KMS-11 (cell line): ENCODE results near the gene SUMO2.
"Not testable (repeated sequence)": the region's sequence is repeated elsewhere in the genome, so short reads cannot be mapped to it uniquely, and the experiment has no call there.

Source experiments
- H2AFZ ChIP-seq: fragments of 200-600 bp; sonication (generic); 2 replicates; pipeline ENCODE4 v1.6.1; 2016; ENCODE audit warnings: antibody characterized with exemption, mixed run types, low read depth
- H3K27ac ChIP-seq: fragments of 200-600 bp; sonication (generic); 2 replicates; pipeline ENCODE4 v1.6.1; 2016; ENCODE audit warnings: mild to moderate bottlenecking, mixed run types
- H3K27me3 ChIP-seq: fragments of 200-600 bp; sonication (generic); 2 replicates; pipeline ENCODE4 v1.6.1; 2017; ENCODE audit warnings: mild to moderate bottlenecking, low read depth, mixed run types, moderate library complexity; ENCODE audit not compliant: insufficient read depth
- H3K36me3 ChIP-seq: fragments of 200-600 bp; sonication (generic); 2 replicates; pipeline ENCODE4 v1.6.1; 2017; ENCODE audit warnings: mild to moderate bottlenecking, mixed run types; ENCODE audit not compliant: insufficient read depth
- H3K4me1 ChIP-seq: fragments of 200-600 bp; sonication (generic); 2 replicates; pipeline ENCODE4 v1.6.1; 2016; ENCODE audit warnings: mild to moderate bottlenecking, low read depth, mixed run types; ENCODE audit not compliant: poor library complexity, severe bottlenecking
- H3K4me2 ChIP-seq: fragments of 200-600 bp; sonication (generic); 2 replicates; pipeline ENCODE4 v1.7.0; 2016; ENCODE audit warnings: mild to moderate bottlenecking, mixed run types
- H3K4me3 ChIP-seq: fragments of 200-600 bp; sonication (generic); IDR thresholded peaks from 2 replicates; pipeline ENCODE4 v1.6.1; 2017; ENCODE audit warnings: low read depth, low read length, mixed read lengths; ENCODE audit not compliant: insufficient read depth
- H3K79me2 ChIP-seq: fragments of 200-600 bp; sonication (generic); 2 replicates; pipeline ENCODE4 v1.6.1; 2016; ENCODE audit warnings: low read depth, mixed run types; ENCODE audit not compliant: insufficient read depth
- H3K9ac ChIP-seq: fragments of 200-600 bp; sonication (generic); 2 replicates; pipeline ENCODE4 v1.6.1; 2016; ENCODE audit warnings: mild to moderate bottlenecking, mixed run types
- H4K20me1 ChIP-seq: fragments of 200-600 bp; sonication (generic); 2 replicates; pipeline ENCODE4 v1.6.1; 2016; ENCODE audit warnings: mild to moderate bottlenecking, mixed run types; ENCODE audit not compliant: insufficient read depth
- TF ChIP-seq, protein P1 (sequence below): fragments of 200-600 bp; sonication (generic); conservative IDR thresholded peaks from 2 replicates; pipeline ENCODE4 v1.6.1; 2017; ENCODE audit warnings: low read depth, mild to moderate bottlenecking, antibody characterized with exemption, low read length, moderate library complexity, mixed read lengths

SUMO2 gene

DNA sequence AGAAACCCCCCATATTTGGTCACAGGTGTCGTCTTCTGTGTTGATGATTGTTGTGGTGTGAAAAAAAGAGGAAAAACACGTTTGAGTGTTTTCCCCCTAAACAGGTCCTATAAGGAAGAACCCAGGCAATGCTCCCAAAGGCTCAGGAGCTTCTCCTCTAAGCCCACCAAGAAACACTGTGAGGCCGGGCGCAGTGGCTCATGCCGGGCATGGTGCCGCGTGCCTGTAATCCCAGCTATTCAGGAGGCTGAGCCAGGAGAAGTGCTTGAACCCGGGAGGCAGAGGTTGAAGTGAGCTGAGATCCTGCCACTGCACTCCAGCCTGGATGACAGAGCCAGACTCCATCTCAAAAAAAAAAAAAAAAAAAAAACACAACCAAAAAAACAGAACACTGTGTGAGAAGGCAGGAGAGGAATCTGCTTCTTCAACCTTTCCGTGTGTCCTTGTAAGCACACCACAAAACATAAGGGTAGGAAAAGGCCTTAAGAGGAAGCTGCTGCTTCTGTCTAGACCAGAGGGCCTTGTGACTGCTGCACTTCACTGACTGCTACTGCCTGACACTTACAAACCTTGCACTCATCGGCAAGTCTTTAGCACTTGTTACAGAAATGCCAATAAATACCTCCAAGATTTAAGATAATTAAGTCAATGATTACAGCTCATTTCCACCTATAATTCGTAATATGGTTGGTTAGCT lies 37.8 kb downstream of the SUMO2 start:
- peaks cover 17% of the 10 kb centered on the region for H3K4me1 ChIP-seq
- peaks cover 5% of the 10 kb centered on the region for H4K20me1 ChIP-seq
- peaks cover 31% of the 10 kb centered on the region for H3K79me2 ChIP-seq
- no peak overlapping the region for H3K9ac ChIP-seq
- H2AFZ ChIP-seq: no peak overlapping the region
- TF ChIP-seq, protein P1, sequence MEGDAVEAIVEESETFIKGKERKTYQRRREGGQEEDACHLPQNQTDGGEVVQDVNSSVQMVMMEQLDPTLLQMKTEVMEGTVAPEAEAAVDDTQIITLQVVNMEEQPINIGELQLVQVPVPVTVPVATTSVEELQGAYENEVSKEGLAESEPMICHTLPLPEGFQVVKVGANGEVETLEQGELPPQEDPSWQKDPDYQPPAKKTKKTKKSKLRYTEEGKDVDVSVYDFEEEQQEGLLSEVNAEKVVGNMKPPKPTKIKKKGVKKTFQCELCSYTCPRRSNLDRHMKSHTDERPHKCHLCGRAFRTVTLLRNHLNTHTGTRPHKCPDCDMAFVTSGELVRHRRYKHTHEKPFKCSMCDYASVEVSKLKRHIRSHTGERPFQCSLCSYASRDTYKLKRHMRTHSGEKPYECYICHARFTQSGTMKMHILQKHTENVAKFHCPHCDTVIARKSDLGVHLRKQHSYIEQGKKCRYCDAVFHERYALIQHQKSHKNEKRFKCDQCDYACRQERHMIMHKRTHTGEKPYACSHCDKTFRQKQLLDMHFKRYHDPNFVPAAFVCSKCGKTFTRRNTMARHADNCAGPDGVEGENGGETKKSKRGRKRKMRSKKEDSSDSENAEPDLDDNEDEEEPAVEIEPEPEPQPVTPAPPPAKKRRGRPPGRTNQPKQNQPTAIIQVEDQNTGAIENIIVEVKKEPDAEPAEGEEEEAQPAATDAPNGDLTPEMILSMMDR: no peak
- no peaks in the 10 kb centered on the region for H3K27me3 ChIP-seq
- H3K36me3 ChIP-seq: peaks cover 22% of the 10 kb centered on the region; the same call in 1 of the 2 replicates
- no peak overlapping the region for H3K27ac ChIP-seq
- no peak overlapping the region for H3K4me3 ChIP-seq
- no peak overlapping the region for H3K4me2 ChIP-seq

DNA sequence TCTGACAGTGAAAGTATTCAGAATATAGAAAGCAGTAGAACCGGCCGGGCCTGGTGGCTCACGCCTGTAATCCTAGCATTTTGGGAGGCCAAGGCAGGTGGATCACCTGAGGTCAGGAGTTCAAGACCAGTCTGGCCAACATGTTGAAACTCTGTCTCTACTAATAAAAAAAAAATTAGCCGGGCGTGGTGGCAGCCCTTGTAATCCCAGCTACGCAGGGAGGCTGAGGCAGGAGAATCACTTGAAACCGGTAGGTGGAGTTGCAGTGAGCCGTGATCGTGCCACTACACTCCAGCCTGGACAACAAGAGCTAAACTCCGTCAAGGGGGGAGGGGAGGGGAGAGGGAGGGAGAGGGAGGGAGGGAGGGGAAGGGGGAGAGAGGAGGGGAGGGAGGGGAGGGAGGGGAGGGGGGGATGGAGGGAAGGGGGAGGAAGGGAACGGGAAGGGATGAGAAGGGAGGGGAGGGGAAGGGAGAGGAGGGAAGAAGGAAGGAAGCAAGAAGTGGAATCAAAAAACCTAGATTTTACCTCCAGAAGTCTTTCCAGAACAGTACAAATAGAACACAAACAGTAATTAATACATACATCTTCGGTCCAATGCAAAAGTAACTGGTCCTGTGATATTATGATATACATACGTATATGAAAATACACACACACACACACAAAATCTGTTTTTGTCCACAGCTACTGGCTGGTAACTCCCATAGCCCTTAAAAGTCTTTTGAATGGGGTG lies 40.4 kb downstream of the SUMO2 start:
- no peak overlapping the region for H3K9ac ChIP-seq
- H3K4me3 ChIP-seq: no peak overlapping the region
- H3K27me3 ChIP-seq: no peaks in the 10 kb centered on the region
- H3K27ac ChIP-seq: no peak overlapping the region
- no peak overlapping the region for H2AFZ ChIP-seq
- H3K4me1 ChIP-seq: peaks cover 3% of the 10 kb centered on the region
- no peak overlapping the region for H3K4me2 ChIP-seq
- H3K36me3 ChIP-seq: peaks cover 16% of the 10 kb centered on the region; the same call in 1 of the 2 replicates
- no peaks in the 10 kb centered on the region for H4K20me1 ChIP-seq
- TF ChIP-seq, protein P1: no peak
- H3K79me2 ChIP-seq: peaks cover 6% of the 10 kb centered on the region

DNA sequence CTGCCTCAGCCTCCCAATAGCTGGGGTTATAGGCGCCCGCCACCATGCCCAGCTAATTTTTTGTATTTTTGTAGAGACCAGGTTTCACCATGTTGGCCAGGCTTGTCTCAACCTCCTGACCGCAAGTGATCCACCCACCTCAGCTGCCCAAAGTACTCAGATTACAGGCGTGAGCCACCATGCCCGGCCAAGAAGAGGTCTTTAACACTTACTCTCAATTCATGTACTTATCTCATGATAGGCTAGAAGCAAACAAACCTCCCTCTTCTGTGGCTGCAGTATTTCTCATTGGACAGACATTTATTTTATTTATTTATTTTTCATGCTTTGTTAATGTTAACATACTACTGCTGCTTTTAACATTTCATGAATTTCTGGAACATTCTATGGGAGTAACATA lies 44.2 kb downstream of the SUMO2 start:
- no peak overlapping the region for H3K9ac ChIP-seq
- H4K20me1 ChIP-seq: no peaks in the 10 kb centered on the region
- TF ChIP-seq, protein P1: no peak
- no peak overlapping the region for H3K27ac ChIP-seq
- H2AFZ ChIP-seq: no peak overlapping the region
- H3K27me3 ChIP-seq: no peaks in the 10 kb centered on the region
- peaks cover 5% of the 10 kb centered on the region; the same call in 1 of the 2 replicates for H3K36me3 ChIP-seq
- H3K79me2 ChIP-seq: no peaks in the 10 kb centered on the region
- no peak overlapping the region for H3K4me3 ChIP-seq
- no peak overlapping the region for H3K4me2 ChIP-seq
- peaks cover under 1% of the 10 kb centered on the region for H3K4me1 ChIP-seq

DNA sequence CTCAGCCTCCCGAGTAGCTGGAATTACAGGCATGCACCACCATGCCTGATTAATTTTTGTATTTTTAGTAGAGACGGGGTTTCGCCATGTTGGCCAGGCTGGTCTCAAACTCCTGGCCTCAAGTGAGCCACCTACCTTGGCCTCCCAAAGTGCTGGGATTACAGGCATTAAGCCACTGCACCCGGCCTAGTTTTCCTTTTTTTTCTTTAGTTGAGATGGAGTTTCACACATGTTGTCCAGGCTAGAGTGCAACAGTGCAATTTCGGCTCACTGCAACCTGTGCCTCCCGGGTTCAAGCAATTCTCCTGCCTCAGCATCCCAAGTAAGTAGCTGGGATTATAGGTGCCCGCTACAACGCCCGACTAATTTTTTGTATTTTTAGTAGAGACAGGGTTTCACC lies 45.0 kb downstream of the SUMO2 start:
- not testable (repeated sequence) for H3K36me3 ChIP-seq, H3K79me2 ChIP-seq, H3K9ac ChIP-seq, H3K27ac ChIP-seq, H3K4me3 ChIP-seq, H3K27me3 ChIP-seq, H3K4me2 ChIP-seq, H3K4me1 ChIP-seq, H2AFZ ChIP-seq, H4K20me1 ChIP-seq

DNA sequence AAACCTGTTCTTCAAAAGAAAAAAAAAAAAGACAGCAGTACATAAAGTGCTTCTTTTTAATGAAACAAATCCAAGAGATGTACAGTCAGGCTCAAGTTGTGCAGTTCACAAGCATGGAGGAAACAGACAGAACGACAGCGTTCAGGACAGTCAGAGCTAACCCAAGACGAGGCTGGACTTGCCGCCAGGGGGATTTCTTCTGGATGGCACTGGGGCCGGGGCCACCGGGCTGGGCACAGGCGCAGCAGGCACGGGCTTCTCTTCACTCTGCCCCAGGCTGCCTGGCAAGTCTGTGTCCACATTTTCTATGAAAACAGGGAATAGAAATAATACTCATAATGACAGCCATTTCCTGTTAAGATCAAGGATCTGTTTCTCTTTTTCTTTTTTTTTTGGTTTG lies 46.8 kb downstream of the SUMO2 start:
- H3K27me3 ChIP-seq: no peaks in the 10 kb centered on the region
- H3K4me3 ChIP-seq: no peak overlapping the region
- H4K20me1 ChIP-seq: no peaks in the 10 kb centered on the region
- H3K27ac ChIP-seq: no peak overlapping the region
- no peaks in the 10 kb centered on the region; the same call in 1 of the 2 replicates for H3K36me3 ChIP-seq
- H3K4me2 ChIP-seq: no peak overlapping the region
- 0 out of 2 replicates have a peak, but pooled peaks cover 1% of the 10 kb centered on the region for H3K79me2 ChIP-seq
- H2AFZ ChIP-seq: no peak overlapping the region
- H3K4me1 ChIP-seq: peaks cover 15% of the 10 kb centered on the region
- TF ChIP-seq, protein P1: no peak
- no peak overlapping the region for H3K9ac ChIP-seq
